Nephron (organoid): ENCODE measurements around the gene TSPAN3.

Experiments
- H3K27ac Mint-ChIP-seq, 3 experiments: 2 replicates each; pipeline ENCODE4 v1.8.0; 2020; ENCODE audit warnings: mixed read lengths in 3 of 3, mild to moderate bottlenecking in 2 of 3, moderate library complexity in 1 of 3
- H3K27me3 Mint-ChIP-seq: 2 replicates; pipeline ENCODE4 v1.8.0; 2021; ENCODE audit warnings: low read depth, mild to moderate bottlenecking, moderate library complexity, mixed read lengths
- H3K36me3 Mint-ChIP-seq: 2 replicates; pipeline ENCODE4 v1.8.0; 2020; ENCODE audit warnings: low read depth, mixed read lengths
- H3K4me1 Mint-ChIP-seq: 2 replicates; pipeline ENCODE4 v1.8.0; 2020; ENCODE audit warnings: mixed read lengths
- H3K4me3 Mint-ChIP-seq, 3 experiments: 2 replicates each; pipeline ENCODE4 v1.8.0; 2020; ENCODE audit warnings: mild to moderate bottlenecking in 3 of 3, mixed read lengths in 3 of 3, moderate library complexity in 2 of 3
- H3K9me3 Mint-ChIP-seq: 2 replicates; pipeline ENCODE4 v1.8.0; 2020; ENCODE audit warnings: mixed read lengths
- CTCF ChIP-seq, 3 experiments: fragments of 200-600 bp; sonication (generic); IDR thresholded peaks; one replicate each; pipeline ENCODE4 v1.5.0; 2021; ENCODE audit warnings: antibody characterized with exemption in 3 of 3; ENCODE audit not compliant: unreplicated experiment in 3 of 3

TSPAN3 gene

GRCh38 chr15:77023576-77024272 lies 47.2 kb downstream of the TSPAN3 start:
- H3K36me3 Mint-ChIP-seq = no peaks in the 10 kb centered on the region
- no peaks in the 10 kb centered on the region for H3K9me3 Mint-ChIP-seq
- H3K4me1 Mint-ChIP-seq = no peaks in the 10 kb centered on the region
- H3K27ac Mint-ChIP-seq = no peak overlapping the region
- no peak overlapping the region for H3K4me3 Mint-ChIP-seq
- H3K27me3 Mint-ChIP-seq = peaks cover 17% of the 10 kb centered on the region
- no peak for TF ChIP-seq CTCF (IDR thresholded peaks at IDR 0.05; ENCODE audit: unreplicated experiment in 3 of 3)

DNA sequence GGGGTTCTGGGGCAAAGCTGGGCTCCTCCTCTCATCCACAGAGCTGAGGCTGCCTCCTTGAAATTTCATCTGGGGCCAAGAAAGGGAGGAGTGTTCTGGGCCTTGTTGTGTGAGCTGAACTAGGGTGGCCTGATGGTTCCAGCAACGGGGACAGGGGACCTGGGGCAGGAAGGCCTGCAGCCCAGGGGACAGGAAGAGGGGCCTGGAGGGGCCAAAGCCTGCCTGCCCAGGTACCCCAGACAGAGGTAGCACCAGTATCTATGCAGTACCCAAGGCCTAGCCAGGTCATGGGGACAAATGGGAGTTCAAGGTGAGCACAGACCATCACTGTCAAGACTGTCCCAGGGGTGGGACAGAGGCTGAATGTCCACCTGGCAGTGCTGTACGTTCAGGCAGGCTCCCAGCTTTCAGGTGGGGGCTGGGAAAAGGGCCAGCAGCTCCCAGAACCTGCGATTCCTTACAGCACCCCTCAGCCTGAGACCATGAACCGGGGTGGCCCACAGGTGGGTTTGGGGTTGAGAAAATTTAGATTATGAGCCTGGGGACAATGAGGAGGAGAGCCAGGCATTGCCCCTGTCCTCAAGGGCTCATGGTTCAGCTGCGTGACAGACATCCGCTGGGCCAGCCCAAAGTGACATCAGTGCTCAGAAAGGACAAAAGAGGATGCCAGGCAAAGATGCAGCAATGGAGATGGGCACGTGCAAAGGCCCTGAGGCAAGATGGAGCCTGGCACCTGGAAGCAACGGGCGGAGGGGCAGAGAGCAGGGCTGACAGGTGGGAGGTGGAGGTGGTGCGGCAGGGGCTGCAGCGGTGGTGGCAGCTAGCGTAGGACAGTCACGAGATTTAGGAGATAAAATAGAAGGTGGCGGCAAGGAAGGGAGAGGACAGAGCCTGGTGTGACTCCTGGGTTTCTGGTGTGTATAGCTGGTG lies 48.0 kb downstream of the TSPAN3 start:
- Mint-ChIP-seq H3K27me3 (peaks cover 17% of the 10 kb centered on the region), H3K4me1 (no peaks in the 10 kb centered on the region), H3K9me3 (no peaks in the 10 kb centered on the region), H3K27ac (no peak overlapping the region), H3K36me3 (no peaks in the 10 kb centered on the region), H3K4me3 (no peak overlapping the region)
- TF ChIP-seq CTCF (IDR thresholded peaks at IDR 0.05; ENCODE audit: unreplicated experiment in 3 of 3) = no peak

- Mint-ChIP-seq H3K9me3 (no peaks in the 10 kb centered on the region), H3K36me3 (no peaks in the 10 kb centered on the region), H3K27ac (no peak overlapping the region), H3K4me1 (no peaks in the 10 kb centered on the region), H3K4me3 (no peak overlapping the region), H3K27me3 (peaks cover 13% of the 10 kb centered on the region)
- TF ChIP-seq CTCF (IDR thresholded peaks at IDR 0.05; ENCODE audit: unreplicated experiment in 3 of 3) = no peak
These were observed 49.0 kb downstream of the TSPAN3 start for GRCh38 chr15:77021803-77022381.

DNA sequence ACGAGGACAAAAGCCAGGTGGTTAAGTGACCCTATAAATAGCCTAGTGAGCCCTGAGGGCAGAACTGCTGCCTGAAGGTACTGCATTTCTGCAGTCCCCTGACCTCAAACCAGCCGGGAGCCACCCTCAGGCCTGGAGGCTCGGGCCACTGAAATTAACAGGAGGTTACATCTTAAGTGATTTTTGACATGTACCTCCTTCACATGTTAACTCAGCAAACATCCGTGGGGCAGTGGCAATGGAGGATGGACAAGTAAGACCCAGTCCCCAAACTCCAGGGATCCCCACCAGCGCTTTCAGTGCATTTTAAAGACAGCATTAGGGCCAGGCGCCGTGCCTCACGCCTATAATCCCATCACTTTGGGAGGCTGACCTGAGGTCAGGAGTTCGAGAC lies 49.8 kb downstream of the TSPAN3 start:
- H3K27ac Mint-ChIP-seq = no peak overlapping the region
- TF ChIP-seq CTCF (IDR thresholded peaks at IDR 0.05; ENCODE audit: unreplicated experiment in 3 of 3) = no peak
- no peak overlapping the region for H3K4me3 Mint-ChIP-seq
- H3K36me3 Mint-ChIP-seq = no peaks in the 10 kb centered on the region
- peaks cover 12% of the 10 kb centered on the region for H3K27me3 Mint-ChIP-seq
- no peaks in the 10 kb centered on the region for H3K4me1 Mint-ChIP-seq
- no peaks in the 10 kb centered on the region for H3K9me3 Mint-ChIP-seq

- H3K9me3 Mint-ChIP-seq = no peaks in the 10 kb centered on the region
- H3K27me3 Mint-ChIP-seq = peaks cover 10% of the 10 kb centered on the region
- no peak overlapping the region for H3K27ac Mint-ChIP-seq
- H3K4me1 Mint-ChIP-seq = no peaks in the 10 kb centered on the region
- H3K4me3 Mint-ChIP-seq = no peak overlapping the region
- H3K36me3 Mint-ChIP-seq = no peaks in the 10 kb centered on the region
- no peak for TF ChIP-seq CTCF (IDR thresholded peaks at IDR 0.05; ENCODE audit: unreplicated experiment in 3 of 3)
These were observed 50.4 kb downstream of the TSPAN3 start for GRCh38 chr15:77020348-77021087.
